Sigmoid colon (tissue), 4 donors: ENCODE data around the gene PXK.

Source experiments
- POLR2AphosphoS5 ChIP-seq, 4 donors: sonication (generic); formaldehyde crosslinking; IDR thresholded peaks; one replicate each; pipeline ENCODE4 v1.6.1; 2017; ENCODE audit warnings: antibody characterized with exemption in 4 of 4
- TF ChIP-seq, protein P1 (sequence below), 4 experiments: fragments of 450-650 bp in 3 of 4; fragments of 200-600 bp in 1 of 4; IDR thresholded peaks; one replicate each; pipeline ENCODE4 v1.5.1; 2016 to 2019; ENCODE audit warnings: antibody characterized with exemption in 4 of 4, mild to moderate bottlenecking in 3 of 4, moderate library complexity in 2 of 4

DNA sequence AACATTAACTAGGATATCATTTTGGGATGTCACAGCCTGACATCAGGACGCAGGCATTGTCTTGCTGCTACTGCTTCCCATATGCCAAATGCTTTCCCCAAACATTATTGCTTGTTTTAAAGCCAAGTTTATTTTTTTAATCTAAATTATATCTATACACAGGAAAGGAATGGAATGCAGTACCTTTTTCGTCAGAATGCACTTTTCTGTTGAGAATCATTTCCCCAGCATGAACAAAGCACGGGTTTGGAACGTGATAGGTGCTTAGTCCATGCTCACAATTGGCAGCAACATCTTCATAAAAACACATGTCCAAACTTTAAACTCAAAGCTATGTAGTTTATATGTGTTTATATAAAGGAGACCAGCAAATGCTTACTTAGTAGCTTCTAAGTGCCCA is 26.1 kb downstream of the PXK start:
- TF ChIP-seq, protein P1, sequence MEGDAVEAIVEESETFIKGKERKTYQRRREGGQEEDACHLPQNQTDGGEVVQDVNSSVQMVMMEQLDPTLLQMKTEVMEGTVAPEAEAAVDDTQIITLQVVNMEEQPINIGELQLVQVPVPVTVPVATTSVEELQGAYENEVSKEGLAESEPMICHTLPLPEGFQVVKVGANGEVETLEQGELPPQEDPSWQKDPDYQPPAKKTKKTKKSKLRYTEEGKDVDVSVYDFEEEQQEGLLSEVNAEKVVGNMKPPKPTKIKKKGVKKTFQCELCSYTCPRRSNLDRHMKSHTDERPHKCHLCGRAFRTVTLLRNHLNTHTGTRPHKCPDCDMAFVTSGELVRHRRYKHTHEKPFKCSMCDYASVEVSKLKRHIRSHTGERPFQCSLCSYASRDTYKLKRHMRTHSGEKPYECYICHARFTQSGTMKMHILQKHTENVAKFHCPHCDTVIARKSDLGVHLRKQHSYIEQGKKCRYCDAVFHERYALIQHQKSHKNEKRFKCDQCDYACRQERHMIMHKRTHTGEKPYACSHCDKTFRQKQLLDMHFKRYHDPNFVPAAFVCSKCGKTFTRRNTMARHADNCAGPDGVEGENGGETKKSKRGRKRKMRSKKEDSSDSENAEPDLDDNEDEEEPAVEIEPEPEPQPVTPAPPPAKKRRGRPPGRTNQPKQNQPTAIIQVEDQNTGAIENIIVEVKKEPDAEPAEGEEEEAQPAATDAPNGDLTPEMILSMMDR (IDR thresholded peaks at IDR 0.05), result no peak
- peak in 2 of 4 donors; percentile 25 to 48 for TF ChIP-seq POLR2AphosphoS5 (IDR thresholded peaks at IDR 0.05)
